Spleen (tissue), 11 donors: ENCODE measurements around the gene EXOC4. TPM values are rescaled to one million over a fixed set of nuclear protein-coding genes. Genes with fewer than 3 reads are reported as not detected.

Experiments used
- DNase-seq: peaks from one replicate; pipeline ENCODE4 v3.0.0-alpha.2; 2020
- H3K27ac ChIP-seq, 8 donors: fragments of 200-600 bp; sonication (generic) in 7 of 8; 1 replicate in 4 of 8; 2 replicates in 4 of 8; pipeline versions ENCODE4 v1.5.0 to v1.8.0; 2016 to 2021; ENCODE audit warnings: inconsistent platforms in 4 of 8, mild to moderate bottlenecking in 4 of 8, moderate library complexity in 1 of 8
- H3K27me3 ChIP-seq, 7 donors: fragments of 200-600 bp; sonication (generic) in 6 of 7; replicated peaks in 1 of 7; 1 replicate in 4 of 7; 2 replicates in 3 of 7; pipeline versions ENCODE4 v1.5.0 to v1.8.0; 2016 to 2021; ENCODE audit warnings: inconsistent platforms in 3 of 7, mild to moderate bottlenecking in 1 of 7
- H3K36me3 ChIP-seq, 6 donors: fragments of 200-600 bp; sonication (generic) in 5 of 6; 1 replicate in 4 of 6; 2 replicates in 2 of 6; pipeline versions ENCODE4 v1.5.0 to v1.8.0; 2016 to 2021; ENCODE audit warnings: inconsistent platforms in 2 of 6
- H3K4me1 ChIP-seq, 6 donors: fragments of 200-600 bp; sonication (generic) in 5 of 6; 1 replicate in 3 of 6; 2 replicates in 3 of 6; pipeline versions ENCODE4 v1.5.0 to v1.8.0; 2016 to 2021; ENCODE audit warnings: inconsistent platforms in 3 of 6
- H3K4me3 ChIP-seq, 8 donors: fragments of 200-600 bp; sonication (generic) in 7 of 8; 1 replicate in 4 of 8; 2 replicates in 4 of 8; pipeline versions ENCODE4 v1.5.0 to v1.8.0; 2016 to 2021; ENCODE audit warnings: inconsistent platforms in 4 of 8, mild to moderate bottlenecking in 4 of 8, moderate library complexity in 2 of 8
- H3K9me3 ChIP-seq, 8 donors: fragments of 200-600 bp; sonication (generic) in 7 of 8; 1 replicate in 4 of 8; 2 replicates in 4 of 8; pipeline versions ENCODE4 v1.5.0 to v1.8.0; 2016 to 2021; ENCODE audit warnings: inconsistent platforms in 4 of 8
- POLR2A ChIP-seq, 3 donors: fragments of 450-650 bp; IDR thresholded peaks; one replicate each; pipeline ENCODE4 v1.5.1; 2017; ENCODE audit warnings: antibody characterized with exemption in 3 of 3, mild to moderate bottlenecking in 1 of 3
- POLR2AphosphoS5 ChIP-seq, 3 donors: sonication (generic); formaldehyde crosslinking; IDR thresholded peaks; one replicate each; pipeline ENCODE4 v1.5.1; 2017; ENCODE audit warnings: antibody characterized with exemption in 3 of 3
- WGBS, 5 donors: extraction: QIAGEN DNeasy Blood & Tissue Kit in 3 of 5; methylation state at CpG; one replicate each; pipeline versions ENCODE4 v1.1.5 to v1.1.7; 2013 to 2018; 5-methylcytosine and 5-hydroxymethylcytosine counted together
- intact Hi-C: fragments of 100-400 bp; cut with DNase I; formaldehyde crosslinking; loops from one replicate; pipeline ENCODE4 v1.15.0; 2023; ENCODE audit warnings: low total_unique reads
- polyA plus RNA-seq, 3 donors: library from polyadenylated mRNA; stranded (reverse); fragments of 200-250 nt; gene quantifications; one replicate each; pipeline ENCODE4 v1.2.1, GENCODE V29; 2013
- total RNA-seq, 7 donors: library from RNA; depleted of rRNA in 3 of 7; stranded (reverse); fragments of >200 nt in 3 of 7; fragmentation: NEBNext Ultra II Directional in 4 of 7; extraction: Animal tissue kit (Norgen Biotek cat#: 25700) in 4 of 7; gene quantifications; one replicate each; pipeline versions ENCODE4 v1.1.0 to v1.2.1, GENCODE V29; 2016 to 2021
- TF ChIP-seq, protein P1 (sequence below), 11 experiments: fragments of 200-600 bp in 7 of 11; fragments of 450-650 bp in 4 of 11; sonication (generic) in 4 of 11; IDR thresholded peaks in 8 of 11; conservative IDR thresholded peaks in 3 of 11; 1 replicate in 7 of 11; 2 replicates in 4 of 11; pipeline versions ENCODE4 v1.4.0 to v1.8.0; 2016 to 2021; ENCODE audit warnings: antibody characterized with exemption in 11 of 11, inconsistent platforms in 4 of 11, mild to moderate bottlenecking in 1 of 11
- donor health status: healthy with polysubstance abuse.
- donor health status: DM: no; HTN: no; CAD: no; lungs with moderate emphysema.
- donor health status: DM: no; HTN: no; CAD: no.
- donor health status: Bipolar disorder and iron deficiency.
- donor health status: healthy.
- donor health status: DM: no; HTN: no; CAD: no.
- donor health status: DM: yes; HTN: yes; CAD: no.

EXOC4 gene
- total and polyA plus RNA-seq, 10 donors, result 14.1 to 138 (median 102) TPM

DNA sequence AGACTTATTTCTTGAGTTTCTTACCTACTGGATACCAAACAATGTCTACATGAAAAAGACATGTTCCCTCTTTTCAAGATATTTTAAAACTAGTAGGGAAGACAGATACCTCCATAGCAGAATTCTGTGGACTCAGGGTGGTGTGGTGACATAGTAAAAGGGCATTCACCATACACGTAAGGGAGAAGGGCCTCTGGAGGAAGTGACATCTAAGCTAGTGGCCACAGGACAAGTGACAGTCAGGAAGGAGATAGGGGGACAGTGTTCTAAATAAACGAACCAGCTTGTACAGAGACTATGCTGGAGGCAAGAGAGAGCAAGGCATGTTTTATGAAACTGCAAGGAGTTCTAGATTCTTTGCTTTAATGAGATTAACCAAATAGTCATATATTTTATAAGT lies 552.5 kb downstream of the EXOC4 start:
- 55 to 70% (median 65%) methylated on average over 2 of the region's 2 CpGs for WGBS, 5 donors
- H3K9me3 ChIP-seq, result no peaks in the 10 kb centered on the region
- intact Hi-C loops, result no loop called here
- no peaks in the 10 kb centered on the region for H3K36me3 ChIP-seq
- no peak overlapping the region for H3K27ac ChIP-seq
- H3K4me1 ChIP-seq, result no peaks in the 10 kb centered on the region
- no peak overlapping the region for H3K4me3 ChIP-seq
- no peak for DNase-seq
- TF ChIP-seq, protein P1, sequence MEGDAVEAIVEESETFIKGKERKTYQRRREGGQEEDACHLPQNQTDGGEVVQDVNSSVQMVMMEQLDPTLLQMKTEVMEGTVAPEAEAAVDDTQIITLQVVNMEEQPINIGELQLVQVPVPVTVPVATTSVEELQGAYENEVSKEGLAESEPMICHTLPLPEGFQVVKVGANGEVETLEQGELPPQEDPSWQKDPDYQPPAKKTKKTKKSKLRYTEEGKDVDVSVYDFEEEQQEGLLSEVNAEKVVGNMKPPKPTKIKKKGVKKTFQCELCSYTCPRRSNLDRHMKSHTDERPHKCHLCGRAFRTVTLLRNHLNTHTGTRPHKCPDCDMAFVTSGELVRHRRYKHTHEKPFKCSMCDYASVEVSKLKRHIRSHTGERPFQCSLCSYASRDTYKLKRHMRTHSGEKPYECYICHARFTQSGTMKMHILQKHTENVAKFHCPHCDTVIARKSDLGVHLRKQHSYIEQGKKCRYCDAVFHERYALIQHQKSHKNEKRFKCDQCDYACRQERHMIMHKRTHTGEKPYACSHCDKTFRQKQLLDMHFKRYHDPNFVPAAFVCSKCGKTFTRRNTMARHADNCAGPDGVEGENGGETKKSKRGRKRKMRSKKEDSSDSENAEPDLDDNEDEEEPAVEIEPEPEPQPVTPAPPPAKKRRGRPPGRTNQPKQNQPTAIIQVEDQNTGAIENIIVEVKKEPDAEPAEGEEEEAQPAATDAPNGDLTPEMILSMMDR (IDR thresholded peaks at IDR 0.05 in 8 of 11, conservative IDR thresholded peaks at IDR 0.05 in 3 of 11), result no peak
- no peak for TF ChIP-seq POLR2A (IDR thresholded peaks at IDR 0.05)
- no peak for TF ChIP-seq POLR2AphosphoS5 (IDR thresholded peaks at IDR 0.05)
- no peaks in the 10 kb centered on the region for H3K27me3 ChIP-seq

DNA sequence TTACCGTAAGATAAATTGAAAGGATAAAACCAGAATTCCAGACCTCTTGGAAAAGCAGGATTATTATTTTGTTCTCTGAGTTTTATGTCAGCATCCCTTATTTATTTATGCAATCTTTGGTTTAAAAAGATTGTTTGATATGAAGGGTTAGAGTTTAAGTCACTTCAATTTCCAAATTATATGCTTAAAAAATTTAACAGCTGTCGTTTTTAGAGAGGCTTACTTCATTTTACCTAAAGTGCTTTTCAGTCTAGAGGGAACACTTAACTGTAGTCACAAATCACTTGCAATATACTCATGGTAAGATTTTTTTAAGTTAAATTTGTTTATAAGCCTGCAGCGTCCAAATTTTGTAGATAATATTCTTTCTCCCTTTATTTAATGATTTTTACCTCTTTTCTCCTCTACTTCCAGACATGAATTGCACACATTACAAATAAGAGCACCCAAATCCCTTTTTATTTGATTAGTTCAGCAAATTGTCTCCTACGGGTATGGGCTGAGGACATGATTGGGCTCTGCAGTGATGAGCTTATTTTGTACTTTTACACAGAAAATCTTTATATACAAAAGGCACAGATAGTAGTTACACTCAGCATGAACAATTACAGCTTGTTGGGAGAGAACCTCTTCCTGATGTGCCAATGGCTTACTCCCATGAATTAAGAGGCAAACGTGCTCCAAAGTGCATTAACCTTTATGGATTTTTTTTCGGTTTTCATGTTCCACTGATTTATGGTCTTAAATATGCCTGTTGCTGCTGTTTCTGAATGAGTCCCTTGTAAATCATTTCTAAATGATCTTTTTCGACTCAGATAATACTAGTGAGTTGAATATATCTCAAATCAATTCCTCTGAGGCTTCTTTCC lies 555.0 kb downstream of the EXOC4 start:
- no peaks in the 10 kb centered on the region for H3K9me3 ChIP-seq
- WGBS, 5 donors, result 77 to 92% (median 79%) methylated on average over 7 of the region's 7 CpGs
- H3K27me3 ChIP-seq, result no peaks in the 10 kb centered on the region
- no peaks in the 10 kb centered on the region for H3K36me3 ChIP-seq
- H3K4me3 ChIP-seq, result no peak overlapping the region
- DNase-seq, result no peak
- no peak overlapping the region for H3K27ac ChIP-seq
- intact Hi-C loops, result no loop called here
- TF ChIP-seq POLR2A (IDR thresholded peaks at IDR 0.05) (no peak), POLR2AphosphoS5 (IDR thresholded peaks at IDR 0.05) (no peak)
- TF ChIP-seq, protein P1 (IDR thresholded peaks at IDR 0.05 in 8 of 11, conservative IDR thresholded peaks at IDR 0.05 in 3 of 11), result no peak
- no peaks in the 10 kb centered on the region for H3K4me1 ChIP-seq

DNA sequence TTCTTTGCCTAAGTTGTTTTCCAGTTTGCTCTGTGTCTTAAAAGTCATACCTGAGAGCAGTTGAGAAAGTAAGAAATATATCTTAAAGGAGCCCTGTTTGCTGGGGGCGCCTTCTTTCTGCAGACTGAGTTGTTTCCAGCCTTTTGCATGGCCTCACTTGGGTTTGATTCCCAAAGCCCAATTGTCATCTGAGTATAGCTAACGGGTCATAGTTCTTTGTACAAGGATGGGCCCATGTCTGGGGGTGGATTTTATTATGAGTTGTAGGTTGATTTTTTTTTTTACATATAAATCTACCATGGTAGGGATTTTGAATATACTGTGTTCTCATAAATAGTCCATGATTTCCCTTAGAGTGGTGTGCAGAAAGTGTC lies 555.6 kb downstream of the EXOC4 start:
- Histone ChIP-seq H3K4me3 (no peak overlapping the region), H3K27ac (no peak overlapping the region), H3K4me1 (no peaks in the 10 kb centered on the region), H3K9me3 (no peaks in the 10 kb centered on the region), H3K27me3 (no peaks in the 10 kb centered on the region), H3K36me3 (no peaks in the 10 kb centered on the region)
- TF ChIP-seq, protein P1 (IDR thresholded peaks at IDR 0.05 in 8 of 11, conservative IDR thresholded peaks at IDR 0.05 in 3 of 11), result no peak
- TF ChIP-seq POLR2A (IDR thresholded peaks at IDR 0.05) (no peak), POLR2AphosphoS5 (IDR thresholded peaks at IDR 0.05) (no peak)
- intact Hi-C loops, result no loop called here
- 91 to 99% (median 95%) methylated on average over 2 of the region's 2 CpGs for WGBS, 5 donors
- no peak for DNase-seq

DNA sequence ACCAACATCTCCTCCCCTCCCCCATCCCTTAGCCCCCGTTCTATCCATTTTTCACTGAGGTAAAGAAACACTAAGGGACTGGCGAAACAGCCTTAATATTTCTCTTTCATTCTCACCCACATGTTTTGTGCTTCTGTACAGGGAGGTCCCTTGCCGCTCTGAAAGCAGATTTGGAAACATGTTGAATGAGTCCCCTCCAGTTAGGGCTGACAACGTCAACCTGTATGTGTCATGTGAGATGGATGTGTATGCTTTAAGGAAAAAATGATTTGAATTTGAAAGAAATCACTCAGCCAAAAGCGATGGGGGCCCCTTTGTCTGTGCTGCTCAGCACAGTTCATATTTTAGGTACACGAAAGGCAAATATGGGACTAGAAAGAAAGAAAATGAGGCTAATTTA lies 560.0 kb downstream of the EXOC4 start:
- Histone ChIP-seq H3K27me3 (no peaks in the 10 kb centered on the region), H3K4me1 (no peaks in the 10 kb centered on the region), H3K27ac (no peak overlapping the region), H3K9me3 (no peaks in the 10 kb centered on the region), H3K4me3 (no peak overlapping the region), H3K36me3 (peaks cover 0 to 13% (median 7%) of the 10 kb centered on the region in 6 donors)
- DNase-seq, result no peak
- TF ChIP-seq POLR2AphosphoS5 (IDR thresholded peaks at IDR 0.05) (no peak), POLR2A (IDR thresholded peaks at IDR 0.05) (no peak)
- TF ChIP-seq, protein P1 (IDR thresholded peaks at IDR 0.05 in 8 of 11, conservative IDR thresholded peaks at IDR 0.05 in 3 of 11), result no peak
- intact Hi-C loops, result no loop called here
- WGBS, 5 donors, result 91 to 97% (median 95%) methylated on average over 6 of the region's 6 CpGs
